IPS-NIHi7 (cell line): ENCODE measurements around the gene PPFIA2.
"Not testable (repeated sequence)": the region's sequence is repeated elsewhere in the genome, so short reads cannot be mapped to it uniquely, and the experiment has no call there.

Experiments
- DNase-seq: peaks from one replicate; pipeline ENCODE4 v3.0.0; 2012; ENCODE audit warnings: mixed read lengths; ENCODE audit errors: extremely low spot score

Gene PPFIA2

GRCh38 chr12:81211306-81211705 lies 547.8 kb downstream of the PPFIA2 start:
- no peak for DNase-seq

GRCh38 chr12:81209772-81210225 lies 549.4 kb downstream of the PPFIA2 start:
- not testable (repeated sequence) for DNase-seq

- DNase-seq = no peak
These were observed 550.1 kb downstream of the PPFIA2 start for GRCh38 chr12:81209012-81209411.

- no peak for DNase-seq
These were observed 550.8 kb downstream of the PPFIA2 start for GRCh38 chr12:81208187-81208911.
